Measurements from ENCODE around the gene NLGN1.

The NLGN1 gene

GRCh38 chr3:174253196-174253823 lies 855.8 kb downstream of the NLGN1 start:
- ATAC-seq (replicated peaks) = no peak
- no peaks in the 10 kb centered on the region for H3K27me3 Mint-ChIP-seq
- H3K4me3 Mint-ChIP-seq = no peak overlapping the region
- DNase-seq = no peak
- H3K4me1 Mint-ChIP-seq (ENCODE audit: low read depth in 2 of 2) = no peaks in the 10 kb centered on the region
- no peak overlapping the region for H3K27ac Mint-ChIP-seq
- peaks cover 7% of the 10 kb centered on the region in 2 donors for H3K9me3 Mint-ChIP-seq
- H3K36me3 Mint-ChIP-seq (ENCODE audit: insufficient read depth) = no peaks in the 10 kb centered on the region

GRCh38 chr3:174253940-174254339 lies 856.4 kb downstream of the NLGN1 start:
- Mint-ChIP-seq H3K4me1 (ENCODE audit: low read depth in 2 of 2) (no peaks in the 10 kb centered on the region), H3K9me3 (peaks cover 5 to 10% of the 10 kb centered on the region in 2 donors), H3K27me3 (no peaks in the 10 kb centered on the region), H3K27ac (no peak overlapping the region), H3K36me3 (ENCODE audit: insufficient read depth) (no peaks in the 10 kb centered on the region), H3K4me3 (no peak overlapping the region)
- ATAC-seq (replicated peaks) (no peak), DNase-seq (no peak)

GRCh38 chr3:174255454-174255853 lies 857.9 kb downstream of the NLGN1 start:
- no peak for ATAC-seq (replicated peaks)
- no peaks in the 10 kb centered on the region for H3K27me3 Mint-ChIP-seq
- H3K4me1 Mint-ChIP-seq (ENCODE audit: low read depth in 2 of 2) = no peaks in the 10 kb centered on the region
- no peak for DNase-seq
- H3K36me3 Mint-ChIP-seq (ENCODE audit: insufficient read depth) = no peaks in the 10 kb centered on the region
- H3K4me3 Mint-ChIP-seq = no peak overlapping the region
- no peak overlapping the region for H3K27ac Mint-ChIP-seq
- H3K9me3 Mint-ChIP-seq = peaks cover 0 to 8% of the 10 kb centered on the region in 2 donors

GRCh38 chr3:174266476-174266875 lies 868.9 kb downstream of the NLGN1 start:
- Mint-ChIP-seq H3K27me3 (no peaks in the 10 kb centered on the region), H3K9me3 (no peaks in the 10 kb centered on the region), H3K4me1 (ENCODE audit: low read depth in 2 of 2) (no peaks in the 10 kb centered on the region), H3K4me3 (no peak overlapping the region), H3K27ac (no peak overlapping the region), H3K36me3 (ENCODE audit: insufficient read depth) (no peaks in the 10 kb centered on the region)
- no peak for DNase-seq
- ATAC-seq (replicated peaks) = no peak

GRCh38 chr3:174268061-174268460 lies 870.5 kb downstream of the NLGN1 start:
- Mint-ChIP-seq H3K4me1 (ENCODE audit: low read depth in 2 of 2) (no peaks in the 10 kb centered on the region), H3K9me3 (peaks cover 0 to 4% of the 10 kb centered on the region in 2 donors), H3K27ac (no peak overlapping the region), H3K27me3 (no peaks in the 10 kb centered on the region), H3K36me3 (ENCODE audit: insufficient read depth) (no peaks in the 10 kb centered on the region), H3K4me3 (no peak overlapping the region)
- ATAC-seq (replicated peaks) (no peak), DNase-seq (no peak)

GRCh38 chr3:174268586-174268985 lies 871.0 kb downstream of the NLGN1 start:
- ATAC-seq (replicated peaks) (no peak), DNase-seq (no peak)
- Mint-ChIP-seq H3K27ac (no peak overlapping the region), H3K27me3 (no peaks in the 10 kb centered on the region), H3K9me3 (peaks cover 0 to 4% of the 10 kb centered on the region in 2 donors), H3K36me3 (ENCODE audit: insufficient read depth) (no peaks in the 10 kb centered on the region), H3K4me3 (no peak overlapping the region), H3K4me1 (ENCODE audit: low read depth in 2 of 2) (no peaks in the 10 kb centered on the region)

- ATAC-seq (replicated peaks) = no peak
- Mint-ChIP-seq H3K27ac (no peak overlapping the region), H3K4me1 (ENCODE audit: low read depth in 2 of 2) (no peaks in the 10 kb centered on the region), H3K27me3 (no peaks in the 10 kb centered on the region), H3K4me3 (no peak overlapping the region), H3K36me3 (ENCODE audit: insufficient read depth) (no peaks in the 10 kb centered on the region), H3K9me3 (peaks cover 0 to 4% of the 10 kb centered on the region in 2 donors)
- DNase-seq = no peak
Observed at GRCh38 chr3:174270841-174271240, 873.3 kb downstream of the NLGN1 start.

- H3K36me3 Mint-ChIP-seq (ENCODE audit: insufficient read depth) = no peaks in the 10 kb centered on the region
- DNase-seq (no peak), ATAC-seq (replicated peaks) (no peak)
- H3K27me3 Mint-ChIP-seq = no peaks in the 10 kb centered on the region
- no peak overlapping the region for H3K4me3 Mint-ChIP-seq
- peaks cover 0 to 6% of the 10 kb centered on the region in 2 donors for H3K9me3 Mint-ChIP-seq
- no peak overlapping the region for H3K27ac Mint-ChIP-seq
- H3K4me1 Mint-ChIP-seq (ENCODE audit: low read depth in 2 of 2) = no peaks in the 10 kb centered on the region
Observed at GRCh38 chr3:174275336-174275735, 877.8 kb downstream of the NLGN1 start.

GRCh38 chr3:174276826-174277225 lies 879.3 kb downstream of the NLGN1 start:
- H3K4me3 Mint-ChIP-seq = no peak overlapping the region
- H3K27me3 Mint-ChIP-seq = no peaks in the 10 kb centered on the region
- DNase-seq (no peak), ATAC-seq (replicated peaks) (no peak)
- H3K4me1 Mint-ChIP-seq (ENCODE audit: low read depth in 2 of 2) = no peaks in the 10 kb centered on the region
- H3K27ac Mint-ChIP-seq = no peak overlapping the region
- H3K9me3 Mint-ChIP-seq = peaks cover 0 to 6% of the 10 kb centered on the region in 2 donors
- no peaks in the 10 kb centered on the region for H3K36me3 Mint-ChIP-seq (ENCODE audit: insufficient read depth)

- Mint-ChIP-seq H3K4me1 (ENCODE audit: low read depth in 2 of 2) (no peaks in the 10 kb centered on the region), H3K27ac (no peak overlapping the region), H3K36me3 (ENCODE audit: insufficient read depth) (no peaks in the 10 kb centered on the region), H3K4me3 (no peak overlapping the region), H3K9me3 (peaks cover 0 to 2% of the 10 kb centered on the region in 2 donors), H3K27me3 (no peaks in the 10 kb centered on the region)
- DNase-seq (no peak), ATAC-seq (replicated peaks) (no peak)
Observed at GRCh38 chr3:174278094-174278493, 880.5 kb downstream of the NLGN1 start.

GRCh38 chr3:174280186-174280585 lies 882.6 kb downstream of the NLGN1 start:
- no peak overlapping the region for H3K4me3 Mint-ChIP-seq
- peaks cover 0 to 2% of the 10 kb centered on the region in 2 donors for H3K9me3 Mint-ChIP-seq
- no peak overlapping the region for H3K27ac Mint-ChIP-seq
- ATAC-seq (replicated peaks) = no peak
- H3K4me1 Mint-ChIP-seq (ENCODE audit: low read depth in 2 of 2) = no peaks in the 10 kb centered on the region
- H3K27me3 Mint-ChIP-seq = no peaks in the 10 kb centered on the region
- no peak for DNase-seq
- H3K36me3 Mint-ChIP-seq (ENCODE audit: insufficient read depth) = no peaks in the 10 kb centered on the region

GRCh38 chr3:174285242-174285864 lies 887.8 kb downstream of the NLGN1 start:
- Mint-ChIP-seq H3K4me3 (no peak overlapping the region), H3K27me3 (no peaks in the 10 kb centered on the region), H3K27ac (no peak overlapping the region), H3K9me3 (peaks cover 0 to 3% of the 10 kb centered on the region in 2 donors), H3K4me1 (ENCODE audit: low read depth in 2 of 2) (no peaks in the 10 kb centered on the region), H3K36me3 (ENCODE audit: insufficient read depth) (no peaks in the 10 kb centered on the region)
- ATAC-seq (replicated peaks) (no peak), DNase-seq (no peak)

- Mint-ChIP-seq H3K27me3 (no peaks in the 10 kb centered on the region), H3K9me3 (peaks cover 0 to 5% of the 10 kb centered on the region in 2 donors), H3K36me3 (ENCODE audit: insufficient read depth) (no peaks in the 10 kb centered on the region), H3K27ac (no peak overlapping the region), H3K4me1 (ENCODE audit: low read depth in 2 of 2) (no peaks in the 10 kb centered on the region), H3K4me3 (no peak overlapping the region)
- ATAC-seq (replicated peaks) = no peak
- DNase-seq = no peak
Observed at GRCh38 chr3:174287705-174288104, 890.2 kb downstream of the NLGN1 start.

- ATAC-seq (replicated peaks) (no peak), DNase-seq (no peak)
- no peaks in the 10 kb centered on the region for H3K36me3 Mint-ChIP-seq (ENCODE audit: insufficient read depth)
- H3K4me1 Mint-ChIP-seq (ENCODE audit: low read depth in 2 of 2) = no peaks in the 10 kb centered on the region
- H3K27ac Mint-ChIP-seq = no peak overlapping the region
- H3K4me3 Mint-ChIP-seq = no peak overlapping the region
- H3K27me3 Mint-ChIP-seq = no peaks in the 10 kb centered on the region
- H3K9me3 Mint-ChIP-seq = peaks cover 15 to 27% of the 10 kb centered on the region in 2 donors
Observed at GRCh38 chr3:174294616-174295015, 897.1 kb downstream of the NLGN1 start.

Measured in effector memory CD8-positive, alpha-beta T cell (primary cell).